IMR-90 (cell line): ENCODE results near the gene SCCPDH. TPM values are rescaled to one million over a fixed set of nuclear protein-coding genes. Genes with fewer than 3 reads are reported as not detected.

Source experiments
- ATAC-seq: fragments of 200-7000 bp; cut with Tn5 transposase; 2 replicates; pipeline ENCODE4 v1.9.1; 2020; ENCODE audit warnings: low read depth, mild to moderate bottlenecking, moderate library complexity
- BruUV-seq: library from RNA; stranded (reverse); fragments of 400-500 nt; replicated peaks from 2 replicates; lab custom pipeline; 2021; lab: Mats Ljungman, UMichigan
- CTCF ChIA-PET: fragments of 300-600 bp; formaldehyde crosslinking; extraction: SDS; loops from one replicate; lab custom pipeline; 2021; ENCODE audit warnings: antibody characterized with exemption; lab: Yijun Ruan, JAX
- POLR2A ChIA-PET: fragments of 300-600 bp; sonication (Branson Sonifier 250); formaldehyde crosslinking; loops from one replicate; lab custom pipeline; 2022; ENCODE audit warnings: antibody characterized with exemption; ENCODE audit not compliant: unreplicated experiment; lab: Charles Lee
- DNase-seq: peaks from one replicate; pipeline ENCODE4 v3.0.0; 2013
- H2AFZ ChIP-seq: replicated peaks from 2 replicates; pipeline ENCODE3; 2013; ENCODE audit warnings: low read length, mild to moderate bottlenecking; ENCODE audit not compliant: poor library complexity
- H2AK5ac ChIP-seq: 2 replicates; pipeline ENCODE4 v1.6.1; 2013; ENCODE audit warnings: low read depth, low read length, inconsistent platforms
- H2AK9ac ChIP-seq: replicated peaks from 2 replicates; pipeline ENCODE3; 2013; ENCODE audit warnings: mild to moderate bottlenecking, low read depth, low read length, moderate library complexity; ENCODE audit not compliant: poor library complexity
- H2BK120ac ChIP-seq: 2 replicates; pipeline ENCODE4 v1.6.1; 2013; ENCODE audit warnings: low read depth, low read length, inconsistent platforms
- H2BK15ac ChIP-seq: 3 replicates; pipeline ENCODE4 v1.6.1; 2013; ENCODE audit warnings: low read depth, low read length, inconsistent platforms
- H2BK20ac ChIP-seq: 2 replicates; pipeline ENCODE4 v1.6.1; 2013; ENCODE audit warnings: low read depth, mild to moderate bottlenecking, inconsistent platforms, low read length, moderate library complexity
- H2BK5ac ChIP-seq: 2 replicates; pipeline ENCODE4 v1.6.1; 2013; ENCODE audit warnings: mild to moderate bottlenecking, low read depth, low read length, inconsistent platforms; ENCODE audit not compliant: poor library complexity, severe bottlenecking
- H3K14ac ChIP-seq: replicated peaks from 2 replicates; pipeline ENCODE4 v1.6.1; 2013; ENCODE audit warnings: low read depth, low read length, inconsistent platforms
- H3K18ac ChIP-seq: 2 replicates; pipeline ENCODE4 v1.6.1; 2013; ENCODE audit warnings: low read depth, low read length, control low read depth
- H3K23ac ChIP-seq: 2 replicates; pipeline ENCODE4 v1.6.1; 2013; ENCODE audit warnings: low read depth, low read length, inconsistent platforms
- H3K27ac ChIP-seq: 2 replicates; pipeline ENCODE4 v1.5.1; 2013; ENCODE audit warnings: mild to moderate bottlenecking, control low read depth, low read length; ENCODE audit not compliant: insufficient read depth
- H3K27me3 ChIP-seq: 2 replicates; pipeline ENCODE4 v1.6.1; 2013; ENCODE audit warnings: low read length; ENCODE audit not compliant: control insufficient read depth, insufficient read depth
- H3K36me3 ChIP-seq: 2 replicates; pipeline ENCODE4 v1.6.1; 2013; ENCODE audit warnings: low read length, mixed read lengths; ENCODE audit not compliant: control insufficient read depth, insufficient read depth
- H3K4ac ChIP-seq: 2 replicates; pipeline ENCODE4 v1.6.1; 2013; ENCODE audit warnings: low read depth, low read length, inconsistent platforms
- H3K4me1 ChIP-seq: 2 replicates; pipeline ENCODE4 v1.6.1; 2013; ENCODE audit warnings: low read length, mixed read lengths; ENCODE audit not compliant: control insufficient read depth, insufficient read depth
- H3K4me2 ChIP-seq: 2 replicates; pipeline ENCODE4 v1.6.1; 2013; ENCODE audit warnings: low read depth, mild to moderate bottlenecking, control low read depth, low read length, moderate library complexity
- H3K4me3 ChIP-seq: 2 replicates; pipeline ENCODE4 v1.5.1; 2013; ENCODE audit warnings: low read depth, mild to moderate bottlenecking, control low read depth, low read length, moderate library complexity; ENCODE audit not compliant: insufficient read depth
- H3K56ac ChIP-seq: 2 replicates; pipeline ENCODE4 v1.6.1; 2013; ENCODE audit warnings: low read length, inconsistent platforms; ENCODE audit not compliant: insufficient read depth; ENCODE audit errors: extremely low read depth
- H3K79me1 ChIP-seq, 2 experiments: 2 replicates each; pipeline ENCODE4 v1.6.1; 2013; ENCODE audit warnings: low read length in 2 of 2, inconsistent platforms in 1 of 2, low read depth in 1 of 2
- H3K9ac ChIP-seq: 2 replicates; pipeline ENCODE4 v1.6.1; 2013; ENCODE audit warnings: low read depth, low read length, control low read depth
- H3K9me1 ChIP-seq: 2 replicates; pipeline ENCODE4 v1.6.1; 2013; ENCODE audit warnings: low read length, inconsistent platforms; ENCODE audit not compliant: insufficient read depth
- H3K9me3 ChIP-seq: 2 replicates; pipeline ENCODE4 v1.6.1; 2013; ENCODE audit warnings: low read length; ENCODE audit not compliant: control insufficient read depth, insufficient read depth
- H4K20me1 ChIP-seq: 2 replicates; pipeline ENCODE4 v1.6.1; 2013; ENCODE audit warnings: low read length, inconsistent platforms; ENCODE audit not compliant: insufficient read depth
- H4K5ac ChIP-seq: 2 replicates; pipeline ENCODE4 v1.6.1; 2013; ENCODE audit warnings: mild to moderate bottlenecking, low read depth, low read length, control low read depth
- H4K8ac ChIP-seq, 2 experiments: 2 replicates each; pipeline ENCODE4 v1.6.1; 2013; ENCODE audit warnings: low read depth in 2 of 2, low read length in 2 of 2, control low read depth in 1 of 2, inconsistent platforms in 1 of 2
- H4K91ac ChIP-seq: 2 replicates; pipeline ENCODE4 v1.6.1; 2013; ENCODE audit warnings: low read depth, low read length, inconsistent platforms; ENCODE audit not compliant: insufficient read depth
- FOS ChIP-seq: fragments of 150-350 bp; IDR thresholded peaks from 2 replicates; pipeline ENCODE4 v1.6.1; 2016; ENCODE audit warnings: low read depth, low read length
- NFE2L2 ChIP-seq: fragments of 150-350 bp; IDR thresholded peaks from 2 replicates; pipeline ENCODE4 v1.6.1; 2016; ENCODE audit warnings: low read depth, mild to moderate bottlenecking, low read length
- POLR2A ChIP-seq: IDR thresholded peaks from 2 replicates; pipeline ENCODE4 v1.6.1; 2012; ENCODE audit warnings: mild to moderate bottlenecking, low read depth, low read length
- SMC3 ChIP-seq: fragments of 150-350 bp; IDR thresholded peaks from 2 replicates; pipeline ENCODE4 v1.6.1; 2016; ENCODE audit warnings: low read depth, mild to moderate bottlenecking, antibody characterized with exemption, low read length, moderate library complexity
- WGBS, 2 experiments: methylation state at CpG; one replicate each; pipeline versions ENCODE4 v1.1.5 to v1.1.7; 2013; ENCODE audit warnings: missing lambda C conversion rate in 2 of 2; ENCODE audit not compliant: insufficient read length in 1 of 2; ENCODE audit errors: extremely low coverage in 2 of 2; 5-methylcytosine and 5-hydroxymethylcytosine counted together
- dilution Hi-C: fragments of 300-500 bp; cut with HindIII; formaldehyde crosslinking; loops from one replicate; pipeline ENCODE4 v1.14.3; 2018; ENCODE audit warnings: low sequenced_read_pairs; ENCODE audit not compliant: unreplicated experiment
- in situ Hi-C: fragments of 300-500 bp; cut with MboI; formaldehyde crosslinking; loops from 3 replicates; pipeline ENCODE4 v1.14.3; 2019; ENCODE audit warnings: low sequenced_read_pairs, inconsistent platforms, mixed read lengths
- intact Hi-C: fragments of 100-400 bp; cut with micrococcal nuclease; formaldehyde crosslinking; loops from 2 replicates; pipeline ENCODE4 v1.10.0; 2022
- polyA plus RNA-seq, 3 experiments: library from polyadenylated mRNA; depleted of rRNA; stranded (reverse); fragments of >200 nt; gene quantifications; 2 replicates each; pipeline ENCODE4 v1.2.3, GENCODE V29; 2012; ENCODE audit warnings: low replicate concordance in 1 of 3
- total RNA-seq: library from RNA; depleted of rRNA; stranded (reverse); fragments of >200 nt; gene quantifications from 2 replicates; pipeline ENCODE4 v1.2.3, GENCODE V29; 2012
- TF ChIP-seq, protein P1 (sequence below): conservative IDR thresholded peaks from 2 replicates; pipeline ENCODE4 v1.5.1; 2012; ENCODE audit warnings: mild to moderate bottlenecking, low read depth, low read length, improper control_type of control experiment

The SCCPDH gene
- total and polyA plus RNA-seq, 2 of the 4 experiments (the other 2 are of a cell fraction) = 26.9 to 37.8 TPM

DNA sequence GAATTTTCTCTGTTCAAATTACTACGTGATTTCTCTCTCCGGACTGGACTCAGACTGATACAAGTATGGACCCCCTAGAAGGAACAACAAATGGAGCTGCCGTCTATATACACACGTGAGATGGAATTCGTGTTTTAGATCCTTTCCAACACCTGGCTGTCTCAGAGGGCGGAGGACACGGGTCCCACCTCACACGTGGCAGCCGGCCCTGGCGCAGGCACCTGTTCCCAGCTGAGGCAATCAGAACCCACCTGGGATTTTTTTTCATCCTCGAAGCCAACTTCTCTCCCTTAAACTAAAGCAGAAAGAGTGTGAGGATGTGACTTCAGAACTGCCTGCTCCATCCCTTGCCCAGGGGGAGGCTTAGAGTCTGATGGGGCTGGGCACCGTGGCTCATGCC, 34.1 kb upstream of the SCCPDH start:
- in situ Hi-C loops (loop anchor here (5.0 to 25.0 kb wide), 2 partner anchors 62 to 1528 kb away; partner anchors contain the start of gene KIF26B), intact Hi-C loops (no loop called here), dilution Hi-C loops (no loop called here)
- Histone ChIP-seq H3K27ac (no peak overlapping the region), H3K27me3 (no peaks in the 10 kb centered on the region), H3K36me3 (no peaks in the 10 kb centered on the region), H3K9me3 (0 out of 2 replicates have a peak, but pooled peaks cover 3% of the 10 kb centered on the region), H2BK120ac (no peak overlapping the region), H4K20me1 (no peaks in the 10 kb centered on the region), H3K23ac (no peak overlapping the region), H2BK15ac (no peak overlapping the region), H2BK20ac (no peak overlapping the region), H2AFZ (peak overlapping the region; percentile 58), H3K9me1 (no peaks in the 10 kb centered on the region), H4K91ac (no peak overlapping the region), H3K14ac (no peak overlapping the region), H3K4me2 (no peak overlapping the region), H3K56ac (no peak overlapping the region), H2AK5ac (no peak overlapping the region), H3K4ac (no peak overlapping the region), H2BK5ac (no peak overlapping the region), H3K4me3 (no peak overlapping the region), H4K8ac (no peak overlapping the region), H2AK9ac (no peak overlapping the region), H4K5ac (no peak overlapping the region), H3K79me1 (no peaks in the 10 kb centered on the region), H3K9ac (no peak overlapping the region), H3K4me1 (no peaks in the 10 kb centered on the region), H3K18ac (no peak overlapping the region)
- CTCF ChIA-PET = interaction anchor here (1.1 to 1.4 kb wide), 4 partner anchors 14 to 42 kb away, joined by 3 to 6 read pairs (median 4); no protein-coding TSS in a partner anchor
- no peak for DNase-seq
- WGBS, 2 experiments = 90% methylated on average over 8 of the region's 12 CpGs; no CpG with 5 or more reads in 1 of the 2 experiments
- TF ChIP-seq, protein P1, sequence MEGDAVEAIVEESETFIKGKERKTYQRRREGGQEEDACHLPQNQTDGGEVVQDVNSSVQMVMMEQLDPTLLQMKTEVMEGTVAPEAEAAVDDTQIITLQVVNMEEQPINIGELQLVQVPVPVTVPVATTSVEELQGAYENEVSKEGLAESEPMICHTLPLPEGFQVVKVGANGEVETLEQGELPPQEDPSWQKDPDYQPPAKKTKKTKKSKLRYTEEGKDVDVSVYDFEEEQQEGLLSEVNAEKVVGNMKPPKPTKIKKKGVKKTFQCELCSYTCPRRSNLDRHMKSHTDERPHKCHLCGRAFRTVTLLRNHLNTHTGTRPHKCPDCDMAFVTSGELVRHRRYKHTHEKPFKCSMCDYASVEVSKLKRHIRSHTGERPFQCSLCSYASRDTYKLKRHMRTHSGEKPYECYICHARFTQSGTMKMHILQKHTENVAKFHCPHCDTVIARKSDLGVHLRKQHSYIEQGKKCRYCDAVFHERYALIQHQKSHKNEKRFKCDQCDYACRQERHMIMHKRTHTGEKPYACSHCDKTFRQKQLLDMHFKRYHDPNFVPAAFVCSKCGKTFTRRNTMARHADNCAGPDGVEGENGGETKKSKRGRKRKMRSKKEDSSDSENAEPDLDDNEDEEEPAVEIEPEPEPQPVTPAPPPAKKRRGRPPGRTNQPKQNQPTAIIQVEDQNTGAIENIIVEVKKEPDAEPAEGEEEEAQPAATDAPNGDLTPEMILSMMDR = no peak
- TF ChIP-seq POLR2A = no peak
- TF ChIP-seq FOS = no peak
- no peak for TF ChIP-seq SMC3
- TF ChIP-seq NFE2L2 = no peak
- no TSS peak for BruUV-seq
- ATAC-seq = no peak
- POLR2A ChIA-PET = no interaction called here
